BLaER1 treated with 17β-estradiol and CSF1 and Interleukin-3, amounts not matched to agents 10 nM and 100 nM (cell line): Measurements from ENCODE around the gene GNLY.
"Not testable (repeated sequence)": the region's sequence is repeated elsewhere in the genome, so short reads cannot be mapped to it uniquely, and the experiment has no call there.

ENCODE experiments used
- H3K27ac ChIP-seq, 11 experiments: shearing (Covaris generic); formaldehyde crosslinking; 2 replicates each; pipeline ENCODE4 v1.8.1; 2022
- H3K27me3 ChIP-seq, 11 experiments: shearing (Covaris generic); formaldehyde crosslinking; 2 replicates each; pipeline ENCODE4 v1.8.1; 2022
- H3K36me3 ChIP-seq, 11 experiments: shearing (Covaris generic); formaldehyde crosslinking; 2 replicates each; pipeline ENCODE4 v1.8.1; 2022
- H3K4me1 ChIP-seq, 10 experiments: shearing (Covaris generic); formaldehyde crosslinking; 2 replicates each; pipeline ENCODE4 v1.8.1; 2022
- H3K4me2 ChIP-seq, 11 experiments: shearing (Covaris generic); formaldehyde crosslinking; 2 replicates each; pipeline ENCODE4 v1.8.1; 2022
- H3K4me3 ChIP-seq, 10 experiments: shearing (Covaris generic); formaldehyde crosslinking; 2 replicates each; pipeline ENCODE4 v1.8.1; 2022
- H3K9ac ChIP-seq, 11 experiments: shearing (Covaris generic); formaldehyde crosslinking; 2 replicates each; pipeline ENCODE4 v1.8.1; 2022
- H3K9me3 ChIP-seq, 11 experiments: shearing (Covaris generic); formaldehyde crosslinking; replicated peaks in 1 of 11; 2 replicates each; pipeline ENCODE4 v1.8.1; 2022
- H4K20me1 ChIP-seq, 11 experiments: shearing (Covaris generic); formaldehyde crosslinking; 2 replicates each; pipeline ENCODE4 v1.8.1; 2022
- Cebpa-rat ChIP-seq, 11 experiments: shearing (Covaris generic); IDR thresholded peaks; 2 replicates each; pipeline ENCODE4 v1.8.1; 2022

Gene GNLY

GRCh38 chr2:85651097-85651496, 43.1 kb upstream of the GNLY start:
- H3K27me3 ChIP-seq, result no peaks in the 10 kb centered on the region
- peaks cover 10 to 28% (median 21%) of the 10 kb centered on the region in 10 experiments for H3K4me1 ChIP-seq
- no peaks in the 10 kb centered on the region for H3K9me3 ChIP-seq
- H3K4me3 ChIP-seq, result no peak overlapping the region
- H3K27ac ChIP-seq, result no peak overlapping the region
- H3K36me3 ChIP-seq, result peaks cover 89 to 100% (median 99%) of the 10 kb centered on the region in 11 experiments
- H3K4me2 ChIP-seq, result no peak overlapping the region
- no peak overlapping the region for H3K9ac ChIP-seq
- H4K20me1 ChIP-seq, result peaks cover 9 to 48% (median 29%) of the 10 kb centered on the region in 11 experiments; a peak in 18 of 22 replicates
- TF ChIP-seq Cebpa-rat (IDR thresholded peaks at IDR 0.05), result no peak

DNA sequence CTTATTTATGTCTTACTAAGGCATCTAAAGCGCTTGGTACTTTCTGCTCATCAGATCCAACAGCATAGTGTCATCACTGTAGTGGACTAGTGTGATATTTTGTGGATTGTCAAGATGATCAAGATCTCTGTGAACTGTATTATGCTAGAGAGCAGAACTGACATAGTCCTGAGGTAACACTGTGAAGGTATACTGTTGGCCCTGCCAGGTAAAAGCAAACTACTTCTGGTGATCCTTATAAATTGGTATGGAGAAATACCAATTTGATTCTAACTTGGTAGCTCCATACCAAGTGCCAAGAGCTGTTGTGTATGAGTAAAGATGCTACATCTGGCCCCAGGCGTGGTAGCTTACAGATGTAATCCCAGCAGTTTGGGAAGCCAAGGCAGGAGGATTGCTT, 42.1 kb upstream of the GNLY start:
- Histone ChIP-seq H3K36me3 (peaks cover 86 to 100% (median 99%) of the 10 kb centered on the region in 11 experiments), H3K4me2 (no peak overlapping the region), H4K20me1 (peaks cover 9 to 38% (median 24%) of the 10 kb centered on the region in 11 experiments; a peak in 18 of 22 replicates), H3K27me3 (no peaks in the 10 kb centered on the region), H3K9ac (no peak overlapping the region; a peak in 1 of 22 replicates), H3K27ac (no peak overlapping the region), H3K4me1 (peaks cover 10 to 25% (median 17%) of the 10 kb centered on the region in 10 experiments), H3K9me3 (no peaks in the 10 kb centered on the region), H3K4me3 (no peak overlapping the region)
- TF ChIP-seq Cebpa-rat (IDR thresholded peaks at IDR 0.05), result no peak

DNA sequence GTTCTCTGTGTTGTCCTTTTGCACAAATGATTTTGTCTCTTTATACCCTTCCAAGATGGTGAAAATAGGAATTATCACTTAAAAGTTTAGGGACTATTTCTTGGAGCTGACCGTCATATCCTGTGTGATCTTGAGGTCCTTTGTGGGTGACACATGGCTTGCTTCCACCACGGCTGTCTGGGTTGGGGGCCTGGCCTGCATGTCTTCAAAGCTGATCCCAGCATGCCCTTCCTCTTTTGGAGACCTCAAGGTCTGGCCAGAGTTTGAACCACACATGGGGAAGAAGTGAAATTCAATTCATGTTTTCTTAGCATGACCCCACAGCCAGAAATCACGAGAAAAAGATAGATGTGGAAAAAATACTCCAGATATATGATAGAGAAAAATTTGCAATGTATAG, 40.2 kb upstream of the GNLY start:
- H3K36me3 ChIP-seq, result peaks cover 81 to 96% (median 91%) of the 10 kb centered on the region in 11 experiments
- no peaks in the 10 kb centered on the region for H3K27me3 ChIP-seq
- H3K27ac ChIP-seq, result no peak overlapping the region
- H3K9me3 ChIP-seq, result no peaks in the 10 kb centered on the region
- no peak overlapping the region for H3K9ac ChIP-seq
- no peak overlapping the region for H3K4me2 ChIP-seq
- peaks cover 0 to 19% (median 5%) of the 10 kb centered on the region in 11 experiments; a peak in 11 of 22 replicates for H4K20me1 ChIP-seq
- peaks cover 0 to 8% (median 0%) of the 10 kb centered on the region in 10 experiments; a peak in 4 of 20 replicates for H3K4me1 ChIP-seq
- TF ChIP-seq Cebpa-rat (IDR thresholded peaks at IDR 0.05), result no peak
- no peak overlapping the region for H3K4me3 ChIP-seq

DNA sequence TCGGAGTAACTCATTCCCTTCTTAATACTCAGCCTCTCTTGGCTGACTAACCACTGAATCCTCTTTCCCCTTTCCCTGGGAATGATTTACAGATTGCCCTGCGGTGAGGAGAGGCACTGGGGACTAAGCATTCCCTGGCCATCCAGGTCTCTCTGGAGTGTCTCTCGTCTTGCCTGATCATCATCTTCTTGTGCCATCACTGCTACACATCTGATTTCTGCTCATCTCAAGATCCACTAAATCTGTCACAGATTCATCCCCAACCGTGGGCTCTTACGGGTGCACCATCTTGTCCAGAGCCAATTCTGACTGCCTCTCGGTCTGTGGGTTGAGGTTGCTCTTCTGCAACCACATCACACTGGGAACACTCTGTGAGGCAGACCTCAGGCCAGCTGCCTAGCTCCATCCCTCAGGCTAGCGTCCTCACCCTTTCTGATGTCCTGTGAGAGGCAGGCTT, 38.2 kb upstream of the GNLY start:
- H3K9me3 ChIP-seq, result no peaks in the 10 kb centered on the region
- H3K4me2 ChIP-seq, result no peak overlapping the region
- peaks cover 0 to 11% (median 0%) of the 10 kb centered on the region in 10 experiments; a peak in 4 of 20 replicates for H3K4me1 ChIP-seq
- no peaks in the 10 kb centered on the region for H3K27me3 ChIP-seq
- no peak overlapping the region for H3K9ac ChIP-seq
- peaks cover 62 to 89% (median 79%) of the 10 kb centered on the region in 11 experiments for H3K36me3 ChIP-seq
- TF ChIP-seq Cebpa-rat (IDR thresholded peaks at IDR 0.05), result no peak
- H4K20me1 ChIP-seq, result peaks cover 0 to 21% (median 0%) of the 10 kb centered on the region in 11 experiments; a peak in 4 of 22 replicates
- H3K27ac ChIP-seq, result no peak overlapping the region
- H3K4me3 ChIP-seq, result no peak overlapping the region

GRCh38 chr2:85656468-85656867, 37.7 kb upstream of the GNLY start:
- no peak overlapping the region for H3K27ac ChIP-seq
- H4K20me1 ChIP-seq, result peaks cover 0 to 21% (median 0%) of the 10 kb centered on the region in 11 experiments; a peak in 4 of 22 replicates
- H3K9me3 ChIP-seq, result no peaks in the 10 kb centered on the region
- peaks cover 57 to 87% (median 74%) of the 10 kb centered on the region in 11 experiments for H3K36me3 ChIP-seq
- H3K9ac ChIP-seq, result no peak overlapping the region
- peaks cover 0 to 11% (median 0%) of the 10 kb centered on the region in 10 experiments; a peak in 4 of 20 replicates for H3K4me1 ChIP-seq
- no peak overlapping the region for H3K4me3 ChIP-seq
- no peak overlapping the region for H3K4me2 ChIP-seq
- TF ChIP-seq Cebpa-rat (IDR thresholded peaks at IDR 0.05), result no peak
- H3K27me3 ChIP-seq, result no peaks in the 10 kb centered on the region

DNA sequence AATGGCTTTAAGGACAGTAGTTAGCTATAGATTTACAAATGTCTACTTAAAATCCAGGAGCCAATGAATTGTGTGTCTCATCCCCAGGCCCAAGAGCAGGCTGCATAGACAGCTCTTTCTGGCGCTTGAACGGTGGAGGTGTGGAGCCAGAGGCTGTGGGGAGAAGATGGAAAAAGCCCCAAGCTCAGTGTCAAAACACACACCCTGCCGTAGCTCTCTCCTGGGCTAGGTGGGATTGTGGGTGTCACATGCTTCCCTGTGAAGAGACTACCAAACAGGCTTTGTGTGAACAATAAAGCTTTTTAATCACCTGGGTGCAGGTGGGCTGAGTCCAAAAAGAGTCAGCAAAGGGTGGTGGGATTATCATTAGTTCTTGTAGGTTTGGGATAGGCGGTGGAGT, 36.8 kb upstream of the GNLY start:
- Histone ChIP-seq H3K36me3 (peaks cover 48 to 79% (median 65%) of the 10 kb centered on the region in 11 experiments), H4K20me1 (peaks cover 0 to 21% (median 0%) of the 10 kb centered on the region in 11 experiments; a peak in 4 of 22 replicates), H3K4me1 (peaks cover 0 to 11% (median 0%) of the 10 kb centered on the region in 10 experiments; a peak in 4 of 20 replicates)
- H3K9me3 ChIP-seq, H3K27me3 ChIP-seq, H3K27ac ChIP-seq, H3K4me3 ChIP-seq, H3K4me2 ChIP-seq, H3K9ac ChIP-seq: not testable (repeated sequence)

GRCh38 chr2:85659324-85659981, 34.7 kb upstream of the GNLY start:
- no peak for TF ChIP-seq Cebpa-rat (IDR thresholded peaks at IDR 0.05)
- Histone ChIP-seq H3K27ac (no peak overlapping the region), H3K36me3 (peaks cover 28 to 58% (median 45%) of the 10 kb centered on the region in 11 experiments), H3K27me3 (no peaks in the 10 kb centered on the region), H3K9me3 (no peaks in the 10 kb centered on the region), H3K9ac (no peak overlapping the region), H3K4me2 (no peak overlapping the region), H3K4me3 (no peak overlapping the region), H4K20me1 (peaks cover 0 to 22% (median 0%) of the 10 kb centered on the region in 11 experiments; a peak in 4 of 22 replicates), H3K4me1 (peaks cover 0 to 6% (median 0%) of the 10 kb centered on the region in 10 experiments; a peak in 1 of 20 replicates)

DNA sequence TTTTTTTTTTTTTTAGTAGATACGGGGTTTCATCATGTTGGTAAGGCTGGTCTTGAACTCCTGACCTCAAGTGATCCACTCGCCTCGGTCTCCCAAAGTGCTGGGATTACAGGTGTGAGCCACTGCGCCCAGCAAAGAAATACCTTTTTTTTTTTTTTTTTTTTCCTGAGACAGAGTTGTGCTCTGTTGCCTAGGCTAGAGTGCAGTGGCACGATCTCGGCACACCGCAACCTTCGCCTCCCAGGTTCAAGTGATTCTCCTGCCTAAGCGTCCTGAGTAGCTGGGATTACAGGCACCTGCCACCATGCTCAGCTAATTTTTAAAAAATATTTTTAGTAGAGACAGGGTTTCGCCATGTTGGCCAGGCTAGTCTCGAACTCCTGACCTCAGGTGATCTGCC, 33.9 kb upstream of the GNLY start:
- not testable (repeated sequence) for H3K27me3 ChIP-seq, H3K9ac ChIP-seq, H3K4me2 ChIP-seq, H3K9me3 ChIP-seq, H3K4me1 ChIP-seq, H3K4me3 ChIP-seq, H3K27ac ChIP-seq
- Histone ChIP-seq H4K20me1 (peaks cover 0 to 22% (median 0%) of the 10 kb centered on the region in 11 experiments; a peak in 4 of 22 replicates), H3K36me3 (peaks cover 20 to 51% (median 36%) of the 10 kb centered on the region in 11 experiments)

- Histone ChIP-seq H4K20me1 (peaks cover 0 to 22% (median 0%) of the 10 kb centered on the region in 11 experiments; a peak in 4 of 22 replicates), H3K4me3 (no peak overlapping the region), H3K9ac (no peak overlapping the region), H3K4me2 (no peak overlapping the region), H3K36me3 (peaks cover 16 to 46% (median 35%) of the 10 kb centered on the region in 11 experiments), H3K27ac (no peak overlapping the region), H3K9me3 (no peaks in the 10 kb centered on the region), H3K4me1 (peaks cover 0 to 6% (median 0%) of the 10 kb centered on the region in 10 experiments; a peak in 1 of 20 replicates), H3K27me3 (no peaks in the 10 kb centered on the region)
- TF ChIP-seq Cebpa-rat (IDR thresholded peaks at IDR 0.05), result no peak
Measured at GRCh38 chr2:85660725-85661124, 33.4 kb upstream of the GNLY start.
